SIG-M5 treated with dmso at 0.1 percent for 504 hours (cell line): ENCODE results near the gene DUT.

Experiments used
- DNase-seq: peaks from one replicate; lab custom pipeline; 2025; ENCODE audit not compliant: unreplicated experiment; lab: John Stamatoyannopoulos, UW

Gene DUT

GRCh38 chr15:48367483-48367882 is 36.3 kb downstream of the DUT start:
- no peak for DNase-seq

- DNase-seq, result no peak
Measured at GRCh38 chr15:48370460-48370859, 39.2 kb downstream of the DUT start.

- DNase-seq, result no peak
Measured at GRCh38 chr15:48371550-48371949, 40.3 kb downstream of the DUT start.

- DNase-seq, result no peak
Measured at GRCh38 chr15:48371961-48372360, 40.7 kb downstream of the DUT start.

DNA sequence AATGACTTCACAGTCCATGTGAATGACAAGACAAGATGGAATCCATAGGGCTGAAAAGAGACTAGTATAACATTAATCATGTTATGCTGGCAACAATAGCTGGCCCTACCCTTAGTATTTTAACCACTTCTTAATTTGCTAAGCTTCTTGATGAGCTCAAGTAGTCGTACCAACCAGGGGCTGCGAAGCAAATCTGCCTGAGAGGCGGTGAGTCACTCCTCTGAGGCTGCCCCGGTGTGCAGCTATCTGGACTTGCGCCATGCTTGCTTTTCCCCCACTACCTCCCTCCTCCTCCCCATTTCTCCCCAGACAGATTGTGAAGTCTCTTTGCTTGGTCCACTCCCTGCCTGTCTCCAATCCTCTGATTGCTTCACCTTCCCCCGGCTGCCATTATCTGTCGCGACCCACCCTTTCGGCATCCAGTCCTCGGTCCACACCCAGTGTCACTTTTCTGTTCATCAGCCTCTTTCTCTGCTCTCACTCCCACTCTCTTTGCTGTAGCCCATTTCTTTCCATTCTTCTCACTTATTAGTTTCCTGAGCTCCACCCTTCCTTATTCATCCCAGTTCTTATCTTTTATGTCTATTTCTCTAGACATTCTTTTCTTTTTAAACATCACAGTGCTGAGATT is 42.7 kb downstream of the DUT start:
- peak; percentile 8 for DNase-seq

DNA sequence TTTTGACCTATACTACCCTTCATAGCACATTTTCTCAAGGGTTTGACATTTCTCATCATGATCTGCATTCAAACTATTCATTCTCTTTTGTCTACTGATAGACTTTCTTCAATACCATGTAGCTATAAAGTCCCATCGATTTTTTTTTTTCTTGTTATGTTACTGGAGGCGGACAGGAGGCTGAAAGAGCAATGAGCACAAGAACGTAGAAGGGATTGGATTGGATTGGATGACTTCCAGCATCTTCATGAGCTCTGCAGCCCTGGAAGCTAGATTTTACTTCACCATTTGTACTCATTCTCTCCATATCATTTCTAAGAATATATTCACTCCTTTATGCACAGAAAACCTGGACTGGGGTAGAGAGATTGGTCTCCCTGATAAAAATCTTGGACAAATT is 43.2 kb downstream of the DUT start:
- no peak for DNase-seq

- DNase-seq, result no peak
Measured at GRCh38 chr15:48375767-48376166, 44.5 kb downstream of the DUT start.

- no peak for DNase-seq
Measured at GRCh38 chr15:48380198-48380597, 49.0 kb downstream of the DUT start.

DNA sequence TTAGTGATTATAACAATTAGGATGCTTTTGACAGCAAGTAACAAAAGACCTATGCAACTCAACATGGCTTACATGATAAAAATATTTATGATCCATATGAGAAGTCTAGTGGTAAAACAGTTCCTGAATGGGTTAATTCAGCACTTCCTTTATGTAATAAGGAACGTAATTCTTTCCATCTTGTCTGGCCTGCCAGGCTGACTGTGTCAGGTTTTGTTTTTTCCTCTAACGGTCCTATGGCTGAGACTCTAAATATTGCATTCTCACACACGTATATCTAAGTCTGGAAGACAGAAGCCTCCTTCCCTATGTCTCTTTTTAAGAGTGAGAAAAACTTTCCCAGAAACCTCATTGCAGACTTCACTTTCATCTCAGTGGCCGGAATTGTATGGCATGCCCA is 50.6 kb downstream of the DUT start:
- DNase-seq, result no peak

- no peak for DNase-seq
Measured at GRCh38 chr15:48383031-48383430, 51.8 kb downstream of the DUT start.

- no peak for DNase-seq
Measured at GRCh38 chr15:48384616-48385015, 53.4 kb downstream of the DUT start.

DNA sequence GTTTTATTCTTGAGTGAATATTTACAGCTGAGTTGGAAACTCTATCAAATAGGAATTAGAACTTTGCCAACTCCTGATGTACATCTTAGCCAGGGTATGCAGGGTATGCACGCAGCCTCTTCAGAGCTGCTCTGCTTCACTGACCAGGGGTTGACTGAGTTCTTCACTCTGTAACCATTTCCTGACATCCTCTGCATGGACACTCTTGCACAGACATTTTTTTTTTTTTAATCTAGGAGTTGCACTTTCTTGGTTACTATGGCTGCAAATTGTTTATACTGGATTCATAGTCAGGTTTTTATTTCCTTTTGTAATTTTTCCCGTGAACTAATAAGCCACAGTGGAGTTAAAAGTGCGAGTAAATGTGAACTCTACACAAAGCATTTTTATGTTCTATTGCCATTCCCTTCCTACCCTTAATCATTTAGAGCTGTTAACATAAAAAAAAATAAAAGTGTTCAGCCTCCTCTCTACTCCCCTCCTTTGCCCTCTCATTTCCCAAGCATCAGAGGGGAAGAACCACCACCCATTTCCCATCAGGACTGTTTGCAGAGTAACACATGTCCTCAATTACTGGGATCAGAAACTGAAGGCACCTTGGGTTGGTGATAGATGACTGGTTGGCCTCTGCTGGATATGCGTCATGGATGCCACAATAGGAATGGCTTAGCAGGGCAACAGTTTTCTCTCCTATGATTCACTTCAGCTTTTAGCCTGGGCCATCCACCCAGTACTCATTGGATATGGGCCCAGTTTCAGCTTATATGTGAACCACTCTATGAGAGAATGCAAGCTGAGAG is 54.0 kb downstream of the DUT start:
- no peak for DNase-seq

DNA sequence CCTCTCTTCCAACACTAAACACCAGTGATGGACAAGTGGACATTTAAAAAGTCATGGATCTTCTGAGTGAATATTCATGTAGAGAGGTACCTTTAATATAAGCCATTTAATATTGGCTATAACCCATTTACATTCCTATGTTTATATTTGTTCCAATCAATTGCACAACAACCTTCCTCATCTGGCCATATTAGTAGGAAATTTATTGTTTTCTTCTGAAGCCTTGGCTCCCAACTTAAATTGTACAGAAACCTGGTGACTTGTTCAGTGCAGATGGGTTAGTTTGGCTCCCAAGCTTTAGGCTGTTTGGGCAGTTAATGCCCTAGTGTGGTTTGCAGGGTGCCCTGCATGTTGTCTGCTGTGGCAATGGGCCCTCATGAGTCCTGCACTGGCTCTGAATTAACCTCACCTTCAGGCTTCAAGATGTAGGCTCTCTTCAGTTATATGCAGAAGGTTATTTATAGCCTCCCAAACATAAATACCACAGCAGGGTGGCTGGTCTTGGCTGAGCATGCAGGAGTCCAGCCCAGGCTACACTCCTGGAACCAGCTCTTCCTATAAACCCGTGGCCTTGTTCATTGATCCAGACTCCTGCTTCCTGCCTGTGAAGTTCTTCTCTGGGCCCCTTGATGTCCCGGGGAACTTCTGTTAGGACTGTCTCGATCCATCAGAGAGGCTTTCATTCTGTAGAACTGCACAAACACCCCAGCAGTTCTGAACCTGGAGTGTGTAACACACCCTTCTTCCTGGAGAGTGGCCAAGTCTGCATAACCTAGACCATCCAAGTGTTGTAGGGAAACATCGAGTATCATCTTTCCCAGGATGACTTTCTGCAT is 57.0 kb downstream of the DUT start:
- no peak for DNase-seq

- DNase-seq, result no peak
Measured at GRCh38 chr15:48388910-48389309, 57.7 kb downstream of the DUT start.

DNA sequence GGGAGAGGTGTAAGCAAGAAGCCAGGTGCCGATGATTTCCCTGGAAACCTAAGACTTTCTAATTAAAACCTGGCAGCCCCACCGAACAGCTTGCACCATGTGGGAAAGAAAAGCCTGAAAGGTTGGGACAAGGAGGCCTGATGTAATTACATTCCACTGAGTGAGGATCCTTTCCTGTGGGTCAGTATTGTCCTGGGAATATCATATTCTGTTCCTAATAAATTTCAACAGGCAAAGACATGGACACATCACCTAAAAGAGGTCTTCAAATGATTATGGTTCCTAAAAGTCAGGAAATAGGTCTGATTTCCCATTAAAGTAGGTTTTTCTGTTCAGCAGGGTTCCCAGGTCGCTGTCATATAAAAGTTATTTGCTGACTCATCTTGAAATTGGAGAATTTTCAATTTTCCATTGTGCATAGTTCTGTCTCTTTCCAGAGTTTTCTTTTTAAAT is 58.5 kb downstream of the DUT start:
- no peak for DNase-seq

DNA sequence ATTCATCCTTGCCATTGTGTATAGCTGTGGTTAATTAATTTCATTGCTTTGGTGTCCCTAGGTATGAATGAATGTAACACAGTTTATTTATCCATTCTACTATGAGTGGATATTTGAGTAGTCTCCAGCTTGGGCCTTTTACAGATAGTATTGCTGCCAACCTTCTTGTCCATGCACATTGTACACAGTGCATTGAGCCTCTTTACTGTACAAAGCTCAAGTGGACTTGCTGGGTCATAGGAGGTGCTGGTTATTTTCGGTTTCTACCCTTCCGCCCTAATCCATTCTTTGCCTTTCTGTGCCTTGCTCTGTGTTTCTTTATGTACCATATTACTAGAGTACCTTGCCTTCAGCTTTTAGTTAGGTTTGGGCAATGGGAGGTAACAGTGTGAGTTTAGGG is 60.7 kb downstream of the DUT start:
- no peak for DNase-seq

DNA sequence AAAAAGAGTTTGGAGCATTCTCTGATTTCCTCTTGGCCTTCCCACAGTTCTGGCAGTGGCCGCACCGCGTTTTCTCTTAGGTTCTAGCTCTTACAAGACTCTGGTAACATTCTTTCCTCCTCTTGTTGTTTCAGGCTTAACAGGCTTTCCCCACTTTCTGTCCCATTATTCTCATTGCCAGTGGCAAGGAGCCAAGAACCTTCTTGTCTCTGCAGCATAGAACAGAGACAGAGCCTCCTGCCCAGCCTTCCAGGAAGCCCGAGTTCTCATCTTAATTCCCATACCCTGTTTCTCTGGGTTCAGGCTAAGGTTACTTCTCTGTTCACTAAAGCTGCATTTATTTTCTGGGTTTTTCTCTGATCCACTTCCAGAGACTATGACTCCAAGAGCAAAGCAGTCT is 61.1 kb downstream of the DUT start:
- no peak for DNase-seq
